Adipose tissue (tissue), 3 donors: ENCODE data around the gene DBI. TPM values are rescaled to one million over a fixed set of nuclear protein-coding genes. Genes with fewer than 3 reads are reported as not detected.
"Not testable (repeated sequence)": the region's sequence is repeated elsewhere in the genome, so short reads cannot be mapped to it uniquely, and the experiment has no call there.

ENCODE experiments used
- H3K27ac ChIP-seq: one replicate; pipeline ENCODE4 v1.5.1; 2013; ENCODE audit warnings: low read depth, low read length
- WGBS, 3 donors: extraction: QIAGEN DNeasy Blood & Tissue Kit; methylation state at CpG; one replicate each; pipeline ENCODE4 v1.1.7; 2013; 5-methylcytosine and 5-hydroxymethylcytosine counted together
- polyA plus RNA-seq, 3 donors: library from polyadenylated mRNA; stranded (reverse); fragments of 200-250 nt; gene quantifications; one replicate each; pipeline ENCODE4 v1.2.3, GENCODE V29; 2013
- donor health status: healthy with polysubstance abuse.
- donor health status: Bipolar disorder and iron deficiency.
- donor health status: healthy.

DBI gene
- polyA plus RNA-seq, 3 donors, result 207 to 1,132 (median 690) TPM

DNA sequence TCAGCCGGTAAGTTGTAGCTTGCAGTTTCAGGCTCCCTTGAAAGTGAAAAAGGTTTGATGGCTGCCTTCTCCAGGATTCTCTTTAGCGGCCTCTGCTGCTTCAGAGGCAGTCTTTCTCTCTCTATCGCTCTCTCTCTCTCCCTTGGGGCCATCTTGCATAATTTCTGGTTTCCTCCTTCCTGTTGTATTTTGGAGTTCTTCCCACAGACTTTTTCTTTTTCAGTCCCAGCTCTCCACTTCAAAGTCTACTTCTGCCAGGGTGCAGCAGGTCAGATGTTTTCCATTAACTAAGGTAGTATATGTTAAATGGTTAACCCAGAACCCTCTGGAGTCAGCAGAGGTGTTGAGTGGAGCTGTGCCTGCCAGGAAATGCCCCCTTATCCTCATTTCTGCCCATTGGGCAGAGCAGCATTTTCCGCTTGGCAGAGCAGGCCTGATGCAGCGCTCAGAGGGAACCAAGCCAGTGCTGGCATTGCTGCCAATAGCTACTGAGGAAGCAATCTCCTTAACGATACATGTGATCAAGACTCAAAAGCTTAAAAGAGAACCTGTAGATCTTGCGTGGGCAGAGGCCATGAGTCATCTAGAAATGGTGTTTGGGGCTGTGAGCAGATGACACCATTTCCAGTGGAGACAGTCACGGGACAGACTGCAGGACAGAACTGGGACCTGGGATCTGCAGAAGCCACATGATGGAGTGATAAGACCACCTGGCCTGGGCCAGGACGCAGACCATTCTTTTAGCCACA is 20.8 kb downstream of the DBI start:
- 18 to 41% (median 25%) methylated on average over 9 of the region's 9 CpGs for WGBS, 3 donors
- no peak overlapping the region for H3K27ac ChIP-seq

DNA sequence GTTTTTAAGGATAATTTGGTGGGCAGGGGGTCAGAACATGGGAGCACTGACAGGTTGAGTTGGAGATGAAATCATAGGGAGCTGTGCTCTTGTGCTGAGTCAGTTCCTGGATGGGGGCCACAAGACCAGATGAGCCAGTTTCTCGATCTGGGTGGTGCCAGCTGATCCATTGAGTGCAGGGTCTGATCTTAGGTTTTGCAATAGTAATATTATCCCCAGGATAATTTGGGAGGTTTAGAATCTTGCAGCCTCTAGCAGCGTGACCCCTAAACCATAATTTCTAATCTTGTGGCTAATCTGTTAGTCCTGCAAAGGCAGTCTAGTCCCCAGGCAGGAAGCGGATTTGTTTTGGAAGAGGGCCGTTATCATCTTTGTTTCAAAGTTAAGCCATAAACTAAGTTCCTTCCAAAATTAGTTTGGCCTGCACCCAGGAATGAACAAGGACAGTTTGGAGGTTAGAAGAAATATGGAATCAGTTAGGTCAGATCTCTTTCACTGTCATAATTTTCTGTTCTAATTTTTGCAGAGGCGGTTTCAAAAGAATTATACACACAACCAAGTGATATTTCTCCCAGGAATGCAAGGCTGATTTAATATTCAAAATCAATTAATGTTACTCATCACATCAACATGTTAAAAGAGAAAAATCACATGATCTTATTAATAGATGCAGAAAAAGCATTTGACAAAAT is 23.0 kb downstream of the DBI start:
- no peak overlapping the region for H3K27ac ChIP-seq
- WGBS, 3 donors, result 17 to 23% (median 17%) methylated on average over 5 of the region's 5 CpGs

DNA sequence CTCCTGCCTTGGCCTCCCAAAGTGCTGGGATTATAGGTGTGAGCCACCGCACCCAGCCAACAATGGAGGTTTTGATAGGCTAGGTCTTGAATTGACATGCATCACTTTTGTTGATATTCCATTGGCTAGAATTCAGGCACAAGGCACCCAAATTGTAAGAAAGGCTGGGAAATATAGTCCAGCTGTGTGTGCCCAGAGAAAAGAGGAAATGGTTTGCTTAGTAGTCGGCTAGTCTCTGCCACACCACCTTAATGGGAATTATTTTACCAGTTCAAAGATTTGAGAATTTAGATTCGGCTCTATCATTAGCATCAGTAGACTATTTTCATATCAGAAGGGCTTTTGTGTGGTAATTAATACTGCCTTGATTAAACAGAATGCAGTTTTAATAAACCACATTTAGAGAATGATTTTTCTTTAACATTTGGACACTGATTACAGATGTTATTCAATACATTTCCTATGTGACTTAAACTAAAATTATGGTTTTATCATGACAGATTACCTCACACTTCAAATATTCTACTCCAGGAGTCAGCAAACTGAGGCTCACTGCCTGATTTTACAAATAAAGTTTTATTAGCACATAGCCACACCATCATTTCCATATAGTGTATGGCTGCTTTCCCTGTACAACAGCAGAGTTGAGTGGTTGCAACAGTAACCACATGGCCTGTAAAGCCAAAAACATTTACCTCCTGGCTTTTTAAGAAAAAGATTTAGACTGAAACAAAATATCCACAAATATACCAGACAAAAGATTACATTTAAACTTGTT is 27.4 kb downstream of the DBI start:
- no peak overlapping the region for H3K27ac ChIP-seq
- WGBS, 3 donors, result 80 to 91% (median 86%) methylated on average over 3 of the region's 3 CpGs

DNA sequence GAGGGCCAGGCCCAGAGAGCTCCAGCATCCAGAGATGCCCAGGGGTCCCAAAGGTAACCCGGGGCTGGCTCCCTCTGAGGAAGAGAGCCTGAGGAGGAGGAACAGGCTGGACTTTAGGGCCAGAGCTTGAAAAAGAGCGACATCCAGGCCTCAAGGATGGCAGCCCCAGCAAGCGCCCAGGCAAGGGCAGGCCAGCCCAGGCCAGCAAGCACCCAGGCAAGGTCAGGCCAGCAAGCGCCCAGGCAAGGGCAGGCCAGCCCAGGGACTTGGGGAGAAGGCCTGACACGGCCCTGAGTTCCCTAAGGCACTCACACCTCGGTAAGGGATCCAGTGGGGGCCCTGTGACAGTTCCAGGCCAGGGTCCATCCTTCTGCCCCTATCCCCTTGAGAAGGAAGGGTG is 30.4 kb downstream of the DBI start:
- H3K27ac ChIP-seq, result no peak overlapping the region
- 87 to 95% (median 95%) methylated on average over 6 of the region's 6 CpGs for WGBS, 3 donors

DNA sequence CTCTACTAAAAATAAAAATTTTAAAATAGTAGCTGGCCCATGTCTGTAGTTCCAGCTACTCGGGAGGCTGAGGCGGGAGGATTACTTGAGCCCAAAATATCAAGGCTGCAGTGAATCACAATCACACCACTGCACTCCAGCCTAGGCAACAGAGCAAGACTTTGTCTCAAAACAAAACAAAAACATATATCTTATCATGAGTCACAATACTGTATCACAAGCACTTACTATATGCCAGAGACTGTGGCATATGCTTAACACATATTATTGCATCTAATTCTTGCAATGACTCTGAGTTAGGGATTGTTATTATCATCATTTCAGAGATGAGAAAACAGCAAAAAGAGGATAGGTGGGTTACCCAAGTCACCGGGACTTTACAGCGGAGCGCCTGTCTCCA is 35.3 kb downstream of the DBI start:
- no peak overlapping the region for H3K27ac ChIP-seq
- WGBS, 3 donors, result 89 to 94% (median 92%) methylated on average over 5 of the region's 5 CpGs

DNA sequence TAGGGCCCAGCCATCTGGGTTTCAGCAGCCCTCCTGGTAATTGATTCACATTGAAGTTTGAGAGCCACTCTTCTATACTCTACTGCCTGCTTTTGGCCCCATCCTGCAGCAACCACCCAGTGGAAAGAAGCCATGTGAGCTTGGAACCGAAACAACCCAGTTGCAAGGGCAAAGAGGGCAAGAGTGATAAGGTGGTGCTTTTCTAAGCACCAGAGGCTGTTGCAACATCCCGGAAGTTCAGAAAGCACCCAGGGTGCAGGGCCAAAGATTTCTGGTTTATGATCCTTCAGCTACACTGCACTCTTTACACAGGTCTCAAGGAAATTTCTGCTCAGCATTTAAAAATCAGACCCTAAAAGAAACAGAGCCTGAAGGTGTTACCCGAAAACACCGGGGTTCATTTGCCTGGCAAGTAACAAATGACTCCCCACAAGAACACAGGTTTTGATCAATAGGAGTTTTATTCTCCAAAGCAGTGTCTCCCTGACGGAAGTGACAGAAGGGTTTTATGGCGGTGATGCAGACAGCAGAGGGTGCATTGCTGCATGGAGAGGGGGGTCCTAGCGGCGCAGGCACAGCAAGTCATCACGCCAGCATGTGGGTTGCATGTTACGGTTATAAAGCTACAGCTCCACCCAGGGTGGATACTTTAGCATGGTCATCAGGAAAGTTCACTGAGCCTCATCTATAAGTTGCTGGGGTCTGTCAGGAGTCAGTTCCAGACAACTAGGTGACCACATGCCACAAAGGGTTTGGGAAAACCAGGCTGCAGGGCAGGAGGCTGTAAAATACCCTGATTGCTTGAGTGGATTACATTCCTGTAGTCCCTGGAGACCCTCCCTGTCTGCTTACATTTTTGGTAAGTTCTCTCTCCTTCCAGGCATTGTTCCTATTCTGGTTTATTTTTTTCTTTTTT is 36.1 kb downstream of the DBI start:
- no peak overlapping the region for H3K27ac ChIP-seq
- WGBS, 3 donors, result 65 to 81% (median 68%) methylated on average over 10 of the region's 10 CpGs

DNA sequence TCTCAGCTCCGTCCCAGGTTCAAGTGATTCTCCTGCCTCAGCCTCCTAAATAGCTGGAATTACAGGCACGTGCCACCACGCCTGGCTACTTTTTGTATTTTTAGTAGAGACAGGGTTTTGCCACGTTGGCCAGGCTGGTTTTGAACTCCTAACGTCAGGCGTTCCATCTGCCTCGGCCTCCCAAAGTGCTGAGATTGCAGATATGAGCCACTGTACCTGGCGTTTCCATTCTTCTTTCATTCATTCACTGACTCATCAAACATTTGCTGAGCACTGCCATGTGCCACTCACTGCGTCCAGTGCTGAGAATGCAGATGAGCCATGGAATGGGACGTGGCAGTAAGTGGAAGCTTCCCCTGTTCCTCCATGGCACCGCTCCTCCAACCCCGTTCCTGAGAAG is 36.8 kb downstream of the DBI start:
- 84 to 96% (median 87%) methylated on average over 12 of the region's 12 CpGs for WGBS, 3 donors
- H3K27ac ChIP-seq, result not testable (repeated sequence)

DNA sequence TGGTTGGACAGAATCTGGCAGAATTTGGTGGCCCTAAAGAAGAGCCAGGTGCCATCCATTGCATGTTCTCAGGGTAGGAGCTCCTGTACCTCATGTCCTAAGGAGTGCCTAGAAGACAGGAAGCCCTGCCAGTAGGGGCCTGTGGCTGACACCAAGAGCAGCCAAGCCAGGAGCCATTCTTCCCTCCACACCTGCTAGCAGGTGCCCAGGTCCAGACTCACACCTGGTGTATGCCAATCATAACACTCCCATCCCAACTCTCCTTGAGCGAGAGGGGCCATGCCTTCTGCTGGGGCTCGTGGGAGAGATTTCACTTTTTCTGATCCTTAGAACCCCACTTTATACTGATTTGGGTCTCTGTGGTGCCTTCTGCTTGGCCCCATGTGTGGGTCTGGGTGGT is 38.4 kb downstream of the DBI start:
- 90 to 98% (median 94%) methylated on average over 2 of the region's 2 CpGs for WGBS, 3 donors
- H3K27ac ChIP-seq, result no peak overlapping the region

DNA sequence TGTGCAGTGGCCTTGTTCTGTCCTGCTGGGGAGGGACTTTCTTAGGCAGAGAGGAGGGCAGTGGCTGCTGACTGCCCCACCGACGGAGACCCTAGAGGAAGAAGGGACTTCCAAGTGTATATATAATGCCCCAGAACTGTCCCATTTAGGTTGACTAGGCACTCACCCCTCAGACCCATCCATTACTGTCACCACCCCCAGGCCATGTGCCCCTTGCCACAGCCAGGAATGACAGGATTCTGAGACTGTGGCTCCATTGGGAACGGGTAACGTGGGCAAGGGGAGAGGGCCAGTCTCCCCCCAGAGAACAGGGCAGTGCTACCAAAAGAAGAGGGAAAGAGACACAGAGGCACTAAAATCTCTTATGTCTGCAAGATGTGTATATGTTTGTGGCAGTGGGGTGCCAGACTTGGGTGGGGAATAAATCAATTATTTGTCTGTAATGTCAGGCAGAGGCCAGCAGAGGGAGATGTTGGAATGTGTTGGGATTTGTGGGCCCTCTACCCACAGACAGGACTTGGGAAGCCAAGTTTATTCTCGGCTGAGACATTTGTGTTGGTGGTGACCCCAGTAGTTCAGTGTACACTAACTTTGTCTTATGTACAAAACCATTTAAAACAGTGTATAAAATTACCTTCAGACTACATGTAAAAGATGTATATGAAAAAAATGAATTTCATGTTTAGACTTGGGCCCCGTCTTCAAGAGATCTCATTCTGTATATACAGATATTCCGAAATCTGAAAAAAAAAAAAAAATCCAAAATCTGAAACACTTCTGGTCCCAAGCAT is 40.8 kb downstream of the DBI start:
- H3K27ac ChIP-seq, result no peak overlapping the region
- 67 to 82% (median 71%) methylated on average over 7 of the region's 7 CpGs for WGBS, 3 donors

DNA sequence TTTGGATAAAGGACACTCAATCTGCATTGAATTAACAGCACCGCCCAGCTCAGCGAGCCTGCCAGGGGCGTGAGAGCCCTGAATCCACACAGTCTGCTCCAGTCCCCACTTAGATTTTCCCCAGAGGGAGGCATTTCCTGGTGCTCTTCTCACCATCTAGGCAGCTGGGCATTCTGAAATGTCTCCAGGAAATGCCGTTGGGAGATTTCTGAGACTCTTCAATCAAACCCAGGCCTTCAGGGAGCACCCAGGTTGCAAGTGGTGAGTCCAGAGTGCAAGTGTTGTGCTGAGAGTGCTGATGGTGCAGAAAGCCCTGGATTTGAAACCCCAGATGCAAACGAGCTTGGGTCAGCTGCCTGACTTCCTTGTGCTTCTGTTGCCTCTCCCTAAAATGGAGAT is 41.4 kb downstream of the DBI start:
- H3K27ac ChIP-seq, result no peak overlapping the region
- WGBS, 3 donors, result 38 to 55% (median 51%) methylated on average over 5 of the region's 5 CpGs

DNA sequence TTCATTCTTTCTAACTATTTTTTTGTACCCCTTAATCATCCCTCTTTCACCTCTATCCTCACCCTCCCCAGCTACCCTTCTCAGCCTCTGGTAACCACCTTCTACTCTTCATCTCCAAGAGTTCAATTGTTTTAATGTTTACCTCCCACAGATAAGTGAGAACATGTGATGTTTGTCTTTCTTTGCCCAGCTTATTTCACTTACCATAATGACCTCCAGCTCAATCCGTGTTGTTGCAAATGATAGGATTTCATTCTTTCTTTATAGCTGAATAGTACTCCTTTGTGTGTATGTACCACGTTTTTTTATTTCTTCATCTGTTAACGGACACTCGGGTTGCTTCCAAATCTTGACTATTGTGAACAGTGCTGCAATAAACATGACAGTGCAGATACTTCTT is 42.7 kb downstream of the DBI start:
- 56 to 79% (median 79%) methylated on average over 4 of the region's 4 CpGs for WGBS, 3 donors
- H3K27ac ChIP-seq, result no peak overlapping the region

DNA sequence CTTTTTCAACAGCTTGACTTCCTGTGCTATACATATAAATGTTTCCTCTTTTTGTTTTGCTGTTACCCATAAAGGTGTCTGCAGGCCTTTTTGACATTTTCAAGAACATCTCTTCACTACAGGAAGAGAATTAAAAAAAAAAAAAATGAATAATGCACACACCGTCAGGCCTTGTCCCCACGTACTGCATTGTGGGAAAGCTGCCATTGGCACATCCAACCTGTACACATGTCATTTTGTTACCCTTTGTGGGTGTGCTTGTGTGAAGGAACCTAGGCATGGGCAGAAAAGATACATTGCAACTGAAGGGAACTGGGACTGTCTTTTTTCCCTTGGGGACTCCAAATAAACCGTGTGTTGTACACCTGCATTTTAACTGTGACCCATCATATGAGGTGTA is 48.1 kb downstream of the DBI start:
- 72 to 81% (median 76%) methylated on average over 3 of the region's 3 CpGs for WGBS, 3 donors

DNA sequence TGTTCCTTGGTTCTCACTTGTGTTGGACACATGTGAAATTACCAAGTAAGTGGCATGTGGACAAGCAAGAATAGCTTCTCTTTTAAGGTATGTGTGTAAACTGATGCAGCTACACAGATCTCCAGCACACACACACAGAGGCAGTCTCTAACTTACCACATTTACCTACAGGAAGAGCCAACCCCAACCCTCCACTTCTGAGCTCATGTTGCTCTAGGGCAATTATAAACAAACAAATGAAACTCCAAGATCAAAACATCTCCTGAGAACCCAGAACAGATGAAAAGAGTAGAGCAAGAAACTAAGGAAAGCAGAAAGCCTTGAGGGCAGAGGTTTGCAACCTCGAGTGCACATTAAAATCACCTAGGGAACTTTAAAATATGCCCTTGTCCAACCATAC is 48.9 kb downstream of the DBI start:
- H3K27ac ChIP-seq, result no peak overlapping the region
- 83 to 90% (median 84%) methylated on average over 1 of the region's 1 CpG for WGBS, 3 donors

More for the DNA sequence above, 48.1 kb downstream of the DBI start:
- no peak overlapping the region for H3K27ac ChIP-seq

DNA sequence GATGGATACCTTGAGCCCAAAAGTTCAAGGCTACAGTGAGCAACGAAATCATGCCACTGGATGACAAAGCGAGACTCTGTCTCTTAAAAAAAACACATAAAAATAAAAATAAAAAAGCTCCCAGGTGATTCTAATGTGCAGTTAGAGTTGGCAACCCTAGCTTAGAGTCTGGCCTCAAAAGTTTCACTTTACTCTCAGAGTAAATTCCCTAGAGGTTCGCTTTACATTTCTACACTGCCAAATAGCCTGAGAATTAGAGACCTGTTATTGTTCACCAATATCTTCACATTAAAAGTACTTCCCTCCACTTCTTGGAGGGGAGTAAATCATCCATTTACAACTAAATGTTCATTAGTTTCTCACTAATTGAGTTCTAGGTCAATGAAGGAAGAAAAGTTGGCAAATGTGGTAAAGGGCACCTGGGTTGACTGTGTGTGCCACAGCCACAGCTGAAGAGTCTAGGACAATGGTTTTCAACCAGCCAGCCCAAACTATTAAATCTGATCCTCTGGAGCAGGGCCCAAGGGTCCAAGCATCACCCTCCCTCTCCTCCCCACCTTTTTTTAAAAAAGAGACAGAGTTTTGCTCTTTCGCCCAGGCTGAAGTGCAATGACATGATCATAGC is 49.6 kb downstream of the DBI start:
- no peak overlapping the region for H3K27ac ChIP-seq
- 79 to 93% (median 91%) methylated on average over 4 of the region's 4 CpGs for WGBS, 3 donors

DNA sequence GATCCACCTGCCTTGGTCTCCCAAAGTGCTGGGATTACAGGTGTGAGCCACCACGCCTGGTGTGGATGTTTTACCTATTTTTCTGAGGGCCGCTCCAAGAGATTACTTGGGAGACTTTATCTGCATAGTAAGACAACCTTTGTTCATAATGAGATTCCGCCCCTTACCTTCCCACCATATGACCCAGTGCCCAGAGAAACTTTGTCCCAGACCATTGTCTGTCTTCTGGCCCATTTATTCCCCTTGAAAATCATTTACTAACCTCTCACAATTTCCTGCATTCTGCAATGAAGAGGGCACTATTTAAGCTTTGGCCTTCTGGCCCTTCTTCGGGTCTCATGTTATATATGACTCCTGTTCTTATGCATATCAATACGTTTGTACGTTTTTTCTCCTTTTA is 51.1 kb downstream of the DBI start:
- 87 to 92% (median 92%) methylated on average over 6 of the region's 6 CpGs for WGBS, 3 donors
- H3K27ac ChIP-seq, result no peak overlapping the region

DNA sequence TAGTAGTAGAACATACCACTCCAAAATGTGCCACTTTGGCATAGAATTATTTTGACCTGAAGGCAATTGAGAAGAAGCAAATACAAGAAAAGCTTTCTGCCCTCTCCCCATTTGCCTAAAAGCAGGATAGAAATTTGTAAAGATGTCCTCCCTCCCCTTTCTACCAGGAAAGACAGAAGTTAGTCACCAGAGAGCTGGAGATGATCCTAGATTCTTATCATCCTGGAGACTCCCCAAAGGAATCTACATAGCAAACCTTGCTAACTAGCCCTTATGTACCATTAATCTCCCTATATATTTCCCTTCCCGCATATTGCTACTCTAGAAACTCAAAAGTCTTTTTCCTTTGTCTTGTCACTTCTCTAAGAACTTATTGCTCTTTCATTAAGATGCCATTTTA is 52.3 kb downstream of the DBI start:
- 83 to 96% (median 91%) methylated on average over 1 of the region's 1 CpG for WGBS, 3 donors
- no peak overlapping the region for H3K27ac ChIP-seq

DNA sequence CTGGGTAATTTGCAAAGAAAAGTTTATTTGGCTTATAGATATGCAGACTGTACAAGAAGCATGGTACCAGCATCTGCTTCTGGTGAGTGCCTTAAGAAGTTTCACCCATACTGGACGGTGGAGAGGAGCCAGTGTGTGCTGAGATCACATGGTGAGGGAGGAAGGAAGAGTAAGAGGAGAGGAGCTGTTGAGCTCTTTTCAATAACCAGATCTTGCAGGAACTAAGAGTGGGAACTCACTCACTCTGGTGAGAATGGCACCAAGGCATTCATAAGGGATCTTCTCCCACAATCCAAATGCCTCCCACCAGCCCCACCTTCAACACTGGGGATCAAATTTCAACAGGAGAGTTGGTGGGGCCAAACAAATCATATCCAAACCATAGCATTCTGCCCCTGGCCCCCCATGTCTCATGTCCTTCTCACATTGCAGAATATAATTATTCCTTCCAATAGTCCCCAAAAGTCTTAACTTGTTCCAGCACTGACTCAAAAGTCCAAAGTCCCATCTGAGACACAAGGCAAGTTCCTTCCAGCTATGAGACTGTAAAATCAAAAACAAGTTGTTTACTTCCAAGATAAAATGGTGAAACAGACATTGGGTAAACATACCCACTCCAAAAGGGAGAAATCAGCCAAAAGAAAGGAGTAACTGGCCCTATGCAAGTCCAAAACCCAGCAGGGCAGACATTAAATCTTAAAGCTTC is 53.2 kb downstream of the DBI start:
- 27 to 53% (median 30%) methylated on average over 1 of the region's 1 CpG for WGBS, 3 donors
- H3K27ac ChIP-seq, result no peak overlapping the region
